NCI-H2196 (cell line): ENCODE results near the gene DFFA.
A peak's percentile ranks its signal among the peaks of the same experiment; 100 is the strongest.
"Not testable (repeated sequence)": the region's sequence is repeated elsewhere in the genome, so short reads cannot be mapped to it uniquely, and the experiment has no call there.

Source experiments
- DNase-seq: peaks from one replicate; lab custom pipeline; 2025; ENCODE audit not compliant: unreplicated experiment; lab: John Stamatoyannopoulos, UW

DFFA gene

DNA sequence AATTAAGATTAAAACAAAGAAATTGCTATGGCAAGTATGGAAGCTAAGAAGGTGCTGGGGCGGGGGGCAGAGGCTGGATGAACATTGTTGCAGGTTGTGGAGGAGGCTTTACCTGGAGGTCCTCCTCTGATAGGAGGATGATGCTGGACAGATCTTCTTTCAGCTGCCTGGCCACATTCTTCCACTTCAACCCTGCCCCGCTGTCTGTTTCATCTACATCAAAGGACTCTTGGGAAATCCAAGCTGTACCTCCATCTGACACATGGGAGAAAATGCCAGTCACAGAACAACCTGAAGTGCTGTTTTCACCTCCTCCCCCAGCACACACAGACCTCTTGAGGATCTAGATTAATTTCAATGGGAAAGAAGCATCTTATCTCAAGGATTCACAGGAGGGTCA lies 5.3 kb downstream of the DFFA start:
- DNase-seq = no peak

DNA sequence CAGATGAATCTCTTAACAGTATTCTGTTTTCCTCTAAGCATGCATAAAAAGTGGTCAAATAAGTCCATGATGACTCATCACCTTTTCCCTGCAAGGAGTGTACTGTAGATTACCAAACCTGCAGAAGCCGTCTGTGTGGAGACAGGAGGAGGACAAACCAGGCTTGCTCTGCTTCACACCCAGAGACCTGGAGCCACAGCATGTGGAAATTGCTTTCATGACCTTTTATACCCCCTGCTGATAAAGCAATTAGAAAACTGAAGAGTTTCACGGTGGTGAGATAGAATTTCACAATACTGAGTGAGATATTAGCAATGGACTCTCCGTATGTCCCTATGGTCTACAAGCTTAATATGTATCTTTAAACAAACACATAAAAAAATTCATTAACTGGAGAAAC lies 13.1 kb downstream of the DFFA start:
- peak; percentile 29 for DNase-seq

DNA sequence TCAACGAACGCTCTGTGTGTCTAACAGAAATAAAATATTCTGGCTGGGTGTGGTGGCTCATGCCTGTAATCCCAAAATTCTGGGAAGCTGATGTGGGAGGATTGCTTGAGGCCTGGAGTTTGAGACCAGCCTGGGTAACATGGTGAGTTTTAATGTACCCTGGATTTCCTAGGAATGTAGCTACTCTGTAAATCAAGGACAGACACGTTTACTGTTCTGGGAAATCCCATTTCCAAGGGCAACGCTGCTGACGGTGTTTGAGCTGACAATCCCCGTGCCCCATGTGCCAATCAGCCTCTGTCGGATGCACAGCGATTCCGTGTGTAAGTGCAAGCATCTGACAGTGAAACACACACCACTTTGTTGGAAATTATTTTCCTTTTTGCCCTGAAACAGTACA lies 14.5 kb downstream of the DFFA start:
- no peak for DNase-seq

DNA sequence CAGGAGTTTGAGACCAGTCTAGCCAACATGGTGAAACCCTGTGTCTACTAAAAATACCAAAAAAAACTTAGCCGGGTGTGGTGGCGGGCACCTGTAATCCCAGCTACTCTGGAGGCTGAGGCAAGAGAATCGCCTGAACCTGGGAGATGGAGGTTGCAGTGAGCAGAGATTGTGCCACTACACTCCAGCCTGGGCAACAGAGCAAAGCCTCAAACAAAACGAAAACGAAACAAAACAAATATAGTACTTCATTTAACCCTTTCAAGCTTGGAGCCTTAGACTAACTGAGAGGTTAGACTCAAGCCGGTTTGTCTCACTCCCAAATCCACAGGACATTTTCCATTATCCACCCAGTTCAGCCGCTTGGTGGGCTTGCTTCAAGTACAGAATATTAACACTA lies 14.9 kb downstream of the DFFA start:
- DNase-seq = not testable (repeated sequence)

DNA sequence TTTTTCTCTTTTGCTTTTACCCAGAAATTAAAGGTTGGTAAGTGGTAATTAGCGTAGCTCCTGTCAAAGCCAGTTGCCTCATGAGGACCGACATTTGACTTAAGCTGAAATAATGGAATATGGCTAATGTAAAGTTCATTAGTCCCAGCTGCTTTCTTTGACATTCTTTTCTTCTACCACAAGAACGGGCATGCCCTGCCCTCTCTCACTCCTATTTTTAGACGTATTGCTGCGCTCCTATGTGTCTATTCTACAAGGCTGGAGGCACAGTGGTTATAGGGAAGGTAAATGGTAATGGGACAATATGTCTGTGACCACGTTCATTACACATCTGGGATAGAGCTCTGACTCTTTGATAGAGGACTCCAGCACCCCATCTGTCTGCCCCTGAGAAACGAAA lies 15.7 kb downstream of the DFFA start:
- no peak for DNase-seq

DNA sequence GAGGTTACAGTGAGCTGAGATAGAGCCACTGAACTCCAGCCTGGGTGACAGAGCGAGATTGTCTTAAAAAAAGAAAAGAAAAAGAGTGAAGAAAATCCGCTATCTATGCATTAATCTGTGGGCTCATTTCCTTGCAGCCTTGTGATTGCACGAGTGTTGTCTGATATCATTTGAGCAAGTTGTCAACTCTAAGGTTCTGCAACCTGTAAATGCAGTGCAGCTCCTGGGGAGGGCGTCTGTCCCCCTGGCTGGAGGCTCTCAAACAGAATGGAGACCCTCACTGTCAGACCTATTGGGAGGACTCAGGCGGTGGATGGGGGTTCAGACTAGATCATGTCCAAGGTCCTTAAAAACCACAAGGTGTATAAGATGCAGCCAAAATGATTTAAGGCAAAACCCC lies 16.3 kb downstream of the DFFA start:
- DNase-seq = no peak

DNA sequence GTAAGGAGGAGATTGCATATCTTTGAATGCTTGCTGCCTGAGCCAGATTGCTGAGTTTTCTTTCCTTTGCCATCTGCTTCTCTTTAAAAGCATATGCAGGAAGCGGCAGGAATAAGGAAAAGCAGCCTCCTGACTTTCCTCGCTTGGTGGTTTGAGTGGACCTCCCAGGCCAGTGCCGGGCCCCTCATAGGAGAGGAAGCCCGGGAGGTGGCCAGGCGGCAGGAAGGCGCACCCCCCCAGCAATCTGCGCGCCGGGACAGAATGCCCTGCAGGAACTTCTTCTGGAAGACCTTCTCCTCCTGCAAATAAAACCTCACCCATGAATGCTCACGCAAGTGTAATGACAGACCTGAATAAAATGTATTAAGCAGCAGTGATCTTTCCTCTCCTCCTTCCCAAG lies 21.0 kb downstream of the DFFA start:
- no peak for DNase-seq

DNA sequence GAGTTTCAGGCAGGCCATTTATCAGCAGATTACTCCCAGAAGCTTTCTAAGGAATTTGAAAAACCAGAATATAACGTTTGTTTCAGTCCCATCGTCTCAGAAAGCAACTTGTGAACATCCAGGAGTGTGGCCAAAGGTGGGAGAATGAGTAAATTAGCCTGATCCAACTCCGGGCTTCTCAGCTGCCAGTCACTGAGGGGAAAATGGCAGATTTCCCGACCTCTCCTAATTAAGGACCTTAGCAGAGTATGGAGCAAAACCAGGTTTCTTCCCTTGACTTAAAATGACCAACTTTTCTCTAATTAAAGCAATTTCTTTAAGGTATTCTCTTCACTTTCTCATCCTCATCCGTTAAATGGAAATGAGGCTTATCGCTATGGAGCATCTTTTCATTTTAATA lies 21.5 kb downstream of the DFFA start:
- no peak for DNase-seq

DNA sequence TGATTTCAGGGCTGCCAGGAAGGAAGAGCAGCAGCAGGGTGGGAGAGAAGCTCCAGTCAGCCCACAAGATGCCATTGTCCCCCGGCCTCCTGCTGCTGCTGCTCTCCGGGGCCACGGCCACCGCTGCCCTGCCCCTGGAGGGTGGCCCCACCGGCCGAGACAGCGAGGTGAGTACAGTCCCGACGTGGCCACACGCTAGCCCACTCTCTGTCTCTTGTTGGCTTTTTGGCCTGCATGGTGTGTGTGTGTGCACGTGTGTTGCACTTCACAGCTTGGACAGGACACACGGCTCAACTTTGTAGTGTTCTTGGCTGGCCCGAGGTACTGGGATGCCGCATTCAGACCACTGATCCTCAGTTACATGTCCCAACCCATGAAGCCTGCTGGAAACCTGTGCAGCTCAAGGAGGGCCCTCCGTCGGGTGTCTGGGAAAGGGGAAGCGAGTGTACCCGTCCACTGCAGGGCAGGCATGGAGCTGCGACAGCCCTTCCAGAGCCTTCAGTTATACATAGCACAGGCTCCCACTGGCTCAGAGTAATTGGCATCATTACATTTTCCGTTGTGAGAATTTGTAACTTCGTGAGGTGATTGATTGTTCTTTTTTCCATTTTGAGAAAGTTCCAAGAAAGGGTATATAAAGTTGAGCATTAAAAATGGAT lies 22.0 kb downstream of the DFFA start:
- DNase-seq = no peak

DNA sequence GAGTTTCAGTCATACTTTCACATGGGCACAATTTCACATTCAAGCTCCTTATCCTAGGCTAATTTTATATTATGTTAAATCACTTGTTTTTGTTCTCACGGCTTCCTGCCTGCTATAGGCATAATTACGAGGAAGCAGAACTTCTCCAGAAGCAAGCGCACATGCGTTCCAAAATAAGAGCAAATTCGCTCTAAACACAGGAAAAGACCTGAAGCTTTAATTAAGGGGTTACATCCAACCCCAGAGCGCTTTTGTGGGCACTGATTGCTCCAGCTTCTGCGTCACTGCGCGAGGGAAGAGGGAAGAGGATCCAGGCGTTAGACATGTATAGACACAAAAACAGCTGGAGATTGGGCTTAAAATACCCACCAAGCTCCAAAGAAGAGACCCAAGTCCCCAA lies 22.6 kb downstream of the DFFA start, which contains the start of gene CORT:
Gene CORT, plus strand, starts transcription at position 281 of the 400 bp plus-strand sequence. CDS start 193 bp downstream, outside the sequence.
- no peak for DNase-seq

DNA sequence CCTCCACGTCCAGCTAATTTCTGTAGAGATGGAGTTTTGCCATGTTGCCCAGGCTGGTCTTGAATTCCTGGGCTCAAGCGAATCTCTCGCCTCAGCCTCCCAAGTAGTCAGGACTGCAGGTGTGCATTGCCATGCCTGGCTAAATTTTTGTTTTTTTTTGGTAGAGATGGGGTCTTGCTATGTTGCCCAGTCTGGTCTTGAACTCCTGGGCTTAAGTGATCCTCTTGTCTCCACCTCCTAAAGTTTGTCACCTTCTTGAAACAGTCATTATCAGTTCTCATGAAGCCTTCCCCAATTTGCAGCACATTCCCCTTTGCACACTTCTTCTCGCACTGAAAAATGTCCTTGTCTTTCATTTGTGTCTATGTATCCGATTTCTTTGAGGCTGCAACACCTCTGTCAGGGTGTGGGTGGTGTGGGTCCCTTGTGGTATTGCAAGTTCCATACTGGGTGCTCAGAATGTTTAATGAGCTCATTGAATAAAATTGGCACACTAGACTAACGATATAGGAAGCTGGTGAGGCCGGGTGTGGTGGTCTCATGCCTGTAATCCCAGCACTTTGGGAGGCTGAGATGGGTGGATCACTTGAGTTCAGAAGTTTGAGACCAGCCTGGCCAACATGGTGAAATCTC lies 25.4 kb downstream of the DFFA start:
- DNase-seq = no peak

DNA sequence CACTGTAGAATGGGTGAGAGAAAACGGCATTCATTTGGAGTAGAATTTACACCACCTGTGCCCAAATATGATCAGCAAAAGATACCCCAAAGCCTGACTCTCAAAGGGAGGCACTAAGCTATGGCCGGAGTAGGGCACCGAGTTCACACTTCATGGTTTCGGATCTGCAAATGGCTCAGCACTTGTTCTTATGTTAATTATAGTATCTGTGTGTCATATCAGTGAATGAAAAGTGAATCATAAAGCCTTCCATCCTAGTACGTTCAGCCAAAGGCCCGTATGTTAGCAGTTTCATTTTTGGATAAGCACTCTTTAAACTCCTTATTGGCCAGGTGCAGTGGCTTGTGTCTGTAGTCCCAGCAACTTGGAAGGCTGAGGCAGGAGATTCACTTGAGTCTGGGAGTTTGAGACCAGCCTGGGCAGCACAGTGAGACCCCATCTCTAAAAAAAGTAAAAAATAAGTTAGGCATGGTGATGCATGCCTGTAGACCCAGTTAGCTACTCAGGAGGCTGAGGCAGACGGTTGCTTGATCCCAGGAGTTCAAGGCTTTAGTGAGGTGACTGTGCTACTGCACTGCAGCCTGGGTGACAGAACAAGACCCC lies 27.4 kb downstream of the DFFA start:
- DNase-seq = no peak

DNA sequence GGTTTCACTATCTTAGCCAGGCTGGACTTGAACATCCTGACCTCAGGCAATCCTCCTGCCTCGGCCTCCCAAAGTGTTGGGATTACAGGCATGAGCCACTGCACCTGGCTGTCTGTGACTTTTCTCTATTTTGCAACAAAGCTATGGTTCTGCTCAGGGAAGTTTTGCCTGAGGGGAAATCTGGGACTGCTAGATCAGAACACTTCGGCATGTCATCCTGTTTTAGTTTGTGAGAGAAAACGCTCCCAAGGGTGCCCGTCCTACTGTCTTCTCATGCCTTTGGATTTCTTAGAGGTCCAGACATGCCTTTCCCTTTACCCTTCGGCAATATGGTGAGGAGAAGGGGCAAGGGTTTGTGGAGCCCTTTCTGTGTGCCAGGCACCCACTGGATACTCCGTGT lies 28.1 kb downstream of the DFFA start:
- no peak for DNase-seq

DNA sequence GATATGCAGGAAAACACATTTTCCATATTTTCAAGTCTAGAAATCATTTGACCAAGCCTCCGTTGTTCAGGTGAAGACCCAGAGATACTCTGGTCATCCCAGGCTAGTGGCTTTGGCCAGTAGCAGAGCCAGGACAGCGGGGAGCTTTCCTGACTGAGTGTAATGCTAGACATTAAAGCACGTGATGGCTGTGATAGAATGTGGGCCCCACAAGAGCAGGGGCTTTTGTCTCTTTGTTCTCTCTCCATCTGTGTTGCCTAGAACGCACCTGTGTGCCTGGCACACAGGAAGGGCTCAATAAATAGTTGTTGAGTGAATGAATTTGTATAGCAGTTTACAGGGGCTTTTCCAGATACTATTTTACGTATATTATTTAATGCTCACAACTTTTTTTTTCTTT lies 31.5 kb downstream of the DFFA start:
- no peak for DNase-seq

DNA sequence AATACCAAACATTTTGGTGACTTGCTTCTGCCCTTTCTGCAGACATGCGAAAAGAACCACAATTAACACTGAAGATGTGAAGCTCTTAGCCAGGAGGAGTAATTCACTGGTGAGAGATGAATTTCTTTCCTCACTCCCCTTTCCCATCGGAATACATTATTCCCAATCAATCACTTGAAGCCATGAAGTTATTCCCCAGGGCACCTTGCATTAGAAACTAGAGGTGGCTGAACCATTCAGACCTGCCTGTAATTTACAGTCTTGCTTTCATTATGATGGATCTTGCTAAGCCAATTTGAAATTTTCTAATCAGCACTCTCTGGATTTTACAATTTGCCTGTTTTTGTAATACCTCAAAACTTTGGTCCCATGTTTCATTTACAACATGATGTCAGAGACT lies 32.0 kb downstream of the DFFA start:
- DNase-seq = no peak

DNA sequence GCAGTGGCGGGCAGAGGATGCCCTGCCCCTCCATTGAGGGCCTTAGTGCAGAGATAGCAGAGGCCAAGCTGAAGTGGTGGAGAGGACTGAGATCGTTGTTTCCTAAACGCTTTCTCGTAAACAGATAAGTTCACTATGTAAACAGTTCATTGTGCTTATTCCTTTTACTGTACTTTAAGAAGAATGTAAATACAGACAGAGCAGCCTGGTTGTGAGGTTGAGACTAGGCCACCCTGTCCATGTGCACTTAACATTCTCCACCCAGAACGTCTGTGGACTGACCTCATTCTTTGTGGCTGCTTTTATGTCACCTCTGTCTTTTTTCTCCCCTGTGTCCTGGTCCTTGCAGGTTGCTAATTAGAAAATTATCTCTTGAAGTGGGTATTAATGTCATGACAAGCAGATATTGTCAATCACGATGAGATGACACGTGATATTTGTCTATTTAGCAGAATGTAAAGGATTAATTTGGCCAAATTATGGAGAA lies 33.6 kb downstream of the DFFA start:
- DNase-seq = no peak

DNA sequence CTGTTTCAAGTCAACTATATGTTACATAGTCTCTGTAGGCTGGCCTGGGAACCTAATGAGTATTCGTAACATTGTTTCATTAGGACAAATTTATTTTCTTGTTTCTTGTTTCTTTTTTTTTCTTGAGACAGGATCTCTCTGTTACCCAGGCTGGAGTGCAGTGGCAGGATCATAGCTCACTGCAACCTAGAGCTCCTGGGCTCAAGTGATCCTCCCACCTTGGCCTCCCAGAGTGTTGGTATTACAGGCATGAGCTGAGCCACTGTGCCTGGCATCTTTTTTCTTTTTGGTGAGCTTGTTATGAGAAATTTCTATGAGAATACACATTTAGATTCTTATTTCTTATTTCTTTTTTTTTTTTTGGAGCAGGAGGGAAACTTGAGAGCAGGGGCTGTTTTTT lies 35.3 kb downstream of the DFFA start:
- no peak for DNase-seq

DNA sequence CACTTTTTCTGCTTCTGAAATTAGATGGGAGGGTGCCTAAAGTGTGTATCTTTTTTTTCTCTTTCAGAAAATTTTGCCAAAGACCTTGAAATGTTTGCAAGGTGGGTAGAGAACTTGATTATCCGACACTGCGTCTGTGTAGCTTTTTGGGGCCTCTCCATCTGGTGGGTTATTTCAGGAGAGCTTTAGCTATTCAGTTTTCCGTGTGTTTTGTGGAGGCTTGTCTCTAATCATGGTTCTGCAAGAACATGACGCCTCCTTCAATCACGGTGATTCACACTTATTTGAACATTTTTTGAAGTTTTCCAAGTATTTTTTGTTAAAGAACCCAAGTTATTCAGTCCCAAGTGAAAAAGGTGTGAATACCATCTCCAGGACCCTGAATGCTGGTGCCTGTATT lies 37.7 kb downstream of the DFFA start:
- DNase-seq = no peak

DNA sequence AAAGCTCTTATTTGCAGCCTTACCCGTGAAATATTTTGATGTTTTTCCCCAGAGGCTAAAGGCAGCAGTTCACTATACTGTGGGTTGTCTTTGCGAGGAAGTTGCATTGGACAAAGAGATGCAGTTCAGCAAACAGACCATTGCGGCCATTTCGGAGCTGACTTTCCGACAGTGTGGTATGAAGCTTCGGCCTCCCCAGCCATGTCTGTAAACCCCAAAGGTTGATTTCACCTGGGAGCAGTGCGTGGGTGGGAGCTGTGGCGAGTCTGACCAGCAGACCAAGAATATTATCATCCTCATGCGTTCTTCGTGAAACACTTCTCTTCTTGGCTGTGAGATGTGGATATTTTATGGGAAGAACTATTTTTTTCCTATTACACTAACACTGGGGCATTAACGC lies 38.5 kb downstream of the DFFA start:
- DNase-seq = no peak

DNA sequence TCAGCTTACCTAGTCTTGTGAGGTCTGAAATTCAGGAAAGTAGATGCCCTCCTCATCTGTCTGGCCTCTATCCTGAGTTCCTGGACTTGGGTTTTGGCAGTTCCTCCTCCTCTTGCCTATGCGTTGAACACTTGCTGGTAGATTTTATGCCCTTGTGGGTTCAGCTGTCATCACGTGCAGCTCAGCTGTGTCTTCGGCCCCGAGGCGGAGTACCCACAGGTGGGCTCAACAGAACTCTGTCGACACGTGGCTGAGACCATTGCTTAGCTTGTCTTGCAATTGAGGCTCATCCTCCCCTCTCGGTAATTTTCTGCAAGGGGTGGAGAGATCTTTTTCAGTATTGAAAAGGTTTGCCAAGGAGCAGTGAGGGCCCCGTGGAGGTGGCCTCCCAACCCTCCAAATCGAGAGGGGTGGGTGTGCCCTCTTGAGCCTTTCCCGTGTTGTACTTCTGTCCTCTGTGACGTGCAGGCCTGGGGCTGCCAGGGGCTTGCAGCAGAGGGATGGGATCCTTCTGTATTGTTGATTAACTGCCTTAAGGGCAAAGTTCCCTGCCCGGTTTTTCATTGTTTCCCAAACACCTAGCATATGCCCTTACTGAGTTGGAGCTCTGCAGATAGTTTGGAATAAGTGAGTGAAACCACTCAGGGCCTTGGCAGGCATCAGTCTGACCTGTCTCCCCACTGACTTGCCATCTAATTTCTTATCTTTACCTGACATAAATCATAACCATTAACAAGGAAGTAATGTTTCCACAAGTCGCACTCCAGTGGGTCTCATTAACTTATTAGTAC lies 39.2 kb downstream of the DFFA start:
- DNase-seq = no peak

DNA sequence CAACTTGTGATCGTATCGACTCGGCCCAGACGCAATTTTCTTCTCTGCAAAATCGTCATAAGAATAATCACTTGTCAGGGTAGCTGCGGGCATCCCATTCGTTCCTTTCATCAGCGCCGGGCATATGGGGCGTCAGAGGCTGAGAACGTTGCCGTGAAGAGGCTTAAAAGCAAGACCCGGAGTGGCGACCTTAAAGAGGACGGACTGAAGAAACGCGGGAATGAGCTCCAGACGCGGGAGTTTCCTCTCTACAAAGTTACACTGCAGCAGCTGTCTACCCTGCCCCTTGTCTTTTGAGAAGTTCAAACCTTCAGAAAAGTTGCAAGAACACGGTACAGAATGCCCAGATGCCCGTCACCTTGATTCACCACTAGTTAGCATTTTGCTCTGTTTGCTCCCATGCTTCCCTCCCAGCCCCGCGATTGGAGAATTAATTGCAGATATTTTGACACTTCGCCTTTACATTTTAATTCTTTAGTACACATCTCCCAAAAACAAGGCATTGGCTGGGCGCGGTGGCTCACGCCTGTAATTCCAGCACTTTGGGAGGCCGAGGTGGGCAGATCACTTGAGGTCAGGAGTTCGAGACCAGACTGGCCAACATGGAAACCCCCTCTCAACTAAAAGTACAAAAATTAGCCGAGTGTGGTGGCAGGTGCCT lies 41.1 kb downstream of the DFFA start:
- DNase-seq = no peak
